Stomach (tissue), 9 donors: ENCODE data around the gene SKOR2. TPM values are rescaled to one million over a fixed set of nuclear protein-coding genes. Genes with fewer than 3 reads are reported as not detected.
"Not testable (repeated sequence)": the region's sequence is repeated elsewhere in the genome, so short reads cannot be mapped to it uniquely, and the experiment has no call there.

Source experiments
- DNase-seq, 2 donors: peaks; one replicate each; pipeline versions ENCODE4 v3.0.0 to v3.0.0-alpha.2; 2013 to 2019
- H3K27ac ChIP-seq, 5 donors: fragments of 200-600 bp in 4 of 5; sonication (generic) in 4 of 5; one replicate each; pipeline ENCODE4 v1.5.1; 2013 to 2019; ENCODE audit warnings: mild to moderate bottlenecking in 1 of 5, moderate library complexity in 1 of 5
- H3K27me3 ChIP-seq, 3 donors: fragments of 200-600 bp; sonication (generic); one replicate each; pipeline ENCODE4 v1.5.1; 2017 to 2019; ENCODE audit warnings: mixed run types in 1 of 3
- H3K36me3 ChIP-seq, 4 donors: fragments of 200-600 bp; sonication (generic); 1 replicate in 3 of 4; 2 replicates in 1 of 4; pipeline ENCODE4 v1.5.1; 2016 to 2019
- H3K4me1 ChIP-seq, 4 donors: fragments of 200-600 bp; sonication (generic); one replicate each; pipeline ENCODE4 v1.5.1; 2016 to 2019
- H3K4me3 ChIP-seq, 4 donors: fragments of 200-600 bp; sonication (generic) in 3 of 4; one replicate each; pipeline ENCODE4 v1.5.1; 2016 to 2019; ENCODE audit warnings: mild to moderate bottlenecking in 1 of 4
- H3K9me3 ChIP-seq, 4 donors: fragments of 200-600 bp; sonication (generic); one replicate each; pipeline ENCODE4 v1.5.1; 2016 to 2019
- CTCF ChIP-seq, 7 experiments: fragments of 450-650 bp in 4 of 7; fragments of 200-600 bp in 3 of 7; sonication (generic) in 3 of 7; IDR thresholded peaks; one replicate each; pipeline ENCODE4 v1.5.1; 2016 to 2019; ENCODE audit warnings: antibody characterized with exemption in 7 of 7, control low read depth in 2 of 7, mild to moderate bottlenecking in 1 of 7
- EP300 ChIP-seq: sonication (generic); formaldehyde crosslinking; IDR thresholded peaks from one replicate; pipeline ENCODE4 v1.6.1; 2017; ENCODE audit warnings: antibody characterized with exemption
- POLR2A ChIP-seq, 4 donors: fragments of 450-650 bp; IDR thresholded peaks; one replicate each; pipeline ENCODE4 v1.6.1; 2016; ENCODE audit warnings: antibody characterized with exemption in 4 of 4, control low read depth in 2 of 4, mild to moderate bottlenecking in 1 of 4, moderate library complexity in 1 of 4
- POLR2AphosphoS5 ChIP-seq, 3 donors: sonication (generic); formaldehyde crosslinking; IDR thresholded peaks; one replicate each; pipeline ENCODE4 v1.6.1; 2016; ENCODE audit warnings: antibody characterized with exemption in 3 of 3
- WGBS, 5 donors: extraction: QIAGEN DNeasy Blood & Tissue Kit in 3 of 5; methylation state at CpG; one replicate each; pipeline versions ENCODE4 v1.1.5 to v1.1.7; 2013 to 2018; 5-methylcytosine and 5-hydroxymethylcytosine counted together
- intact Hi-C: fragments of 100-400 bp; cut with DNase I; formaldehyde crosslinking; loops from one replicate; pipeline ENCODE4 v1.15.1; 2023; ENCODE audit warnings: low total_unique reads
- polyA plus RNA-seq, 3 donors: library from polyadenylated mRNA; stranded (reverse); fragments of 200-250 nt; gene quantifications; one replicate each; pipeline ENCODE4 v1.2.3, GENCODE V29; 2013
- total RNA-seq, 5 donors: library from RNA; depleted of rRNA; stranded (reverse); fragments of >200 nt; gene quantifications; one replicate each; pipeline versions ENCODE4 v1.1.0 to v1.2.3, GENCODE V29; 2014 to 2016
- donor health status: healthy with polysubstance abuse.
- donor health status: Bipolar disorder and iron deficiency.
- donor health status: healthy.

The SKOR2 gene
- total and polyA plus RNA-seq, 8 donors: not detected

GRCh38 chr18:47203626-47204464 lies 47.6 kb downstream of the SKOR2 start:
- no peak for DNase-seq
- intact Hi-C loops: no loop called here
- WGBS, 5 donors: 42 to 70% (median 58%) methylated on average over 3 of the region's 3 CpGs

DNA sequence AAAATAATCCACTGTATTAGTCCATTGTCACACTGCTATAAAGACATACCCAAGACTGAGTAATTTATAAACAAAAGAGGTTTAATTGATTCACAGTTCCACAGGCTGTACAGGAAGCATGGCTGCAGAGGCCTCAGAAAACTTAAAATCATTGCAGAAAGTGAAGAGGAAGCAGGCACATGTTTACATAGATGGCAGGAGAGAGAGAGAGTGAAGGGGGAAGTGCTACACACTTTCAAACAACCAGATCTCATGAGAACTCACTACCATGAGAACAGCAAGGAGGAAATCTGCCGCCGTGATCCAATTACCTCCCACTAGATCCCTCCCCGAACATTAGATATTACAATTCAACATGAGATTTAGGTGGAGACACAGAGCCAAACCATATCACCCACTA lies 55.5 kb downstream of the SKOR2 start:
- H3K4me1 ChIP-seq, intact Hi-C loops, H3K4me3 ChIP-seq, H3K27ac ChIP-seq, DNase-seq, H3K36me3 ChIP-seq, H3K9me3 ChIP-seq: not testable (repeated sequence)
- WGBS, 5 donors: 55 to 68% (median 64%) methylated on average over 3 of the region's 3 CpGs
- peaks cover 0 to 16% (median 4%) of the 10 kb centered on the region in 3 donors for H3K27me3 ChIP-seq

More at GRCh38 chr18:47203626-47204464, 47.6 kb downstream of the SKOR2 start:
- Histone ChIP-seq H3K4me3 (no peak overlapping the region), H3K27ac (no peak overlapping the region), H3K9me3 (no peaks in the 10 kb centered on the region), H3K36me3 (no peaks in the 10 kb centered on the region), H3K4me1 (no peaks in the 10 kb centered on the region), H3K27me3 (no peaks in the 10 kb centered on the region)
- TF ChIP-seq EP300 (no peak), POLR2A (IDR thresholded peaks at IDR 0.05) (no peak), POLR2AphosphoS5 (IDR thresholded peaks at IDR 0.05) (no peak), CTCF (IDR thresholded peaks at IDR 0.05) (no peak)

DNA sequence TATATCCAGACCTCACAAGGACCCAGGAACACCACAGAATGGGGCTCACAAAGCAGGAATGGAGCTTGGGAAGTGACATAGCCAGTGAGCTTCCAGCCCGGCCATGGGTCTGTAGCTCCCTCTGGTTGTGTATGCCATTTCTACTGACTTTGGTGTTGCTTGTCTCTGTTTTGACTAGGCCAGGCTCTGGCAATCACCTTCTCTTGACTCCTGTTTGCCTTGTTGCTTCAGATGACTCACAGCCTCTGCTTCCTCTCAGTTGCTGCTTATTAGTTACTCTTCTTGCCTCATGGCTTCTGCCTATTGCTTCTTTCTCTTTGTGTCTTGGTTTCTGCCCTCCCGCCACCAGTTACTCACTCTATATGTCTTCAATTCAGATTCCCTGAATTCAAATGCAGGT lies 59.5 kb downstream of the SKOR2 start:
- DNase-seq: no peak
- H3K4me1 ChIP-seq: no peaks in the 10 kb centered on the region
- intact Hi-C loops: no loop called here
- H3K27me3 ChIP-seq: peaks cover 0 to 26% (median 4%) of the 10 kb centered on the region in 3 donors
- H3K4me3 ChIP-seq: no peak overlapping the region
- 82 to 94% (median 88%) methylated on average over 2 of the region's 2 CpGs for WGBS, 5 donors
- TF ChIP-seq EP300 (no peak), POLR2A (IDR thresholded peaks at IDR 0.05) (no peak), POLR2AphosphoS5 (IDR thresholded peaks at IDR 0.05) (no peak), CTCF (IDR thresholded peaks at IDR 0.05) (no peak)
- H3K9me3 ChIP-seq: no peaks in the 10 kb centered on the region
- no peaks in the 10 kb centered on the region for H3K36me3 ChIP-seq
- no peak overlapping the region for H3K27ac ChIP-seq

DNA sequence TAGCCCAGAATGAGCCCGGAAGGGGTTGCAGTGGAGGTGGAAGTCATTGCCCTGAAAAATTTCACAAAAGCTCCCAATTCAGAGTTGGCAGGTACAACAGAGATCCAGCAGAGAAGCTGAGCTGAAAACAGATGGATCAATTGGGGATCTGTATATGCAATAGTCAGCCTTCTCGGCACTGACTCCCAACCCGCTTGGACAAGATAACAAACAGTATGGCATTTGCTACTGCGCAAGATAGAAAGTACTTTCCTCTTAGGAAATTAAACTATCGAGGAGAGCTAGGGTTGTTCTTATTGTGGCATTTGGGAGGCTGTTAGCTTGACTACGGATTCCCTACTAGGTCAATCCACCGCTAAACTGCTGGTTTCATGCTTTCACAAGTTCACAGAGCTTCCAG lies 63.7 kb downstream of the SKOR2 start:
- TF ChIP-seq POLR2A (IDR thresholded peaks at IDR 0.05) (no peak), CTCF (IDR thresholded peaks at IDR 0.05) (no peak), EP300 (no peak), POLR2AphosphoS5 (IDR thresholded peaks at IDR 0.05) (no peak)
- no peak overlapping the region for H3K4me3 ChIP-seq
- no peaks in the 10 kb centered on the region for H3K4me1 ChIP-seq
- WGBS, 5 donors: 81 to 87% (median 84%) methylated on average over 7 of the region's 7 CpGs
- peaks cover 0 to 10% (median 0%) of the 10 kb centered on the region in 3 donors for H3K27me3 ChIP-seq
- no peaks in the 10 kb centered on the region for H3K36me3 ChIP-seq
- DNase-seq: no peak
- peaks cover 0 to 5% (median 0%) of the 10 kb centered on the region in 4 donors for H3K9me3 ChIP-seq
- intact Hi-C loops: no loop called here
- H3K27ac ChIP-seq: no peak overlapping the region
